Liver (tissue), 9 donors: Measurements from ENCODE around the gene CDH3. TPM values are rescaled to one million over a fixed set of nuclear protein-coding genes. Genes with fewer than 3 reads are reported as not detected.

Experiments used
- DNase-seq: peaks from one replicate; pipeline ENCODE4 v3.0.0-alpha.2; 2017; ENCODE audit warnings: low spot score
- H3K27ac ChIP-seq, 2 donors: one replicate each; pipeline ENCODE4 v1.7.0; 2013; ENCODE audit warnings: inconsistent platforms in 2 of 2, low read length in 2 of 2, control low read depth in 1 of 2, low read depth in 1 of 2, mild to moderate bottlenecking in 1 of 2
- H3K27me3 ChIP-seq, 4 donors: one replicate each; pipeline versions ENCODE4 v1.6.1 to v1.7.0; 2013; ENCODE audit warnings: low read length in 3 of 4, inconsistent platforms in 1 of 4, mild to moderate bottlenecking in 1 of 4, moderate library complexity in 1 of 4; ENCODE audit not compliant: control insufficient read depth in 4 of 4, insufficient read depth in 4 of 4
- H3K36me3 ChIP-seq, 4 donors: one replicate each; pipeline versions ENCODE4 v1.6.1 to v1.7.0; 2013; ENCODE audit warnings: low read length in 3 of 4, mild to moderate bottlenecking in 3 of 4, low read depth in 1 of 4, moderate library complexity in 1 of 4; ENCODE audit not compliant: control insufficient read depth in 4 of 4, insufficient read depth in 3 of 4
- H3K4me1 ChIP-seq, 4 donors: one replicate each; pipeline versions ENCODE4 v1.6.1 to v1.7.0; 2013; ENCODE audit warnings: low read length in 3 of 4, mild to moderate bottlenecking in 3 of 4, moderate library complexity in 1 of 4; ENCODE audit not compliant: control insufficient read depth in 4 of 4, insufficient read depth in 4 of 4
- H3K4me3 ChIP-seq, 3 donors: one replicate each; pipeline versions ENCODE4 v1.6.1 to v1.7.0; 2013; ENCODE audit warnings: low read length in 3 of 3, control low read depth in 1 of 3, low read depth in 1 of 3, mild to moderate bottlenecking in 1 of 3
- H3K9ac ChIP-seq, 2 donors: one replicate each; pipeline ENCODE4 v1.7.0; 2013; ENCODE audit warnings: low read length in 2 of 2, mild to moderate bottlenecking in 2 of 2, moderate library complexity in 2 of 2, control low read depth in 1 of 2, low read depth in 1 of 2
- H3K9me3 ChIP-seq, 4 donors: one replicate each; pipeline versions ENCODE4 v1.6.1 to v1.7.0; 2013; ENCODE audit warnings: low read length in 3 of 4; ENCODE audit not compliant: control insufficient read depth in 4 of 4
- EGR1 ChIP-seq, 2 donors: IDR thresholded peaks; 2 replicates each; pipeline ENCODE4 v1.6.1; 2016 to 2018; ENCODE audit warnings: antibody characterized with exemption in 2 of 2, low read depth in 2 of 2
- FOXA1 ChIP-seq: IDR thresholded peaks from 2 replicates; pipeline ENCODE4 v1.6.1; 2016; ENCODE audit warnings: antibody characterized with exemption
- FOXA2 ChIP-seq: IDR thresholded peaks from 2 replicates; pipeline ENCODE4 v1.6.1; 2016; ENCODE audit warnings: antibody characterized with exemption
- GABPA ChIP-seq, 2 donors: IDR thresholded peaks in 1 of 2; conservative IDR thresholded peaks in 1 of 2; 2 replicates each; pipeline ENCODE4 v1.6.1; 2016; ENCODE audit warnings: antibody characterized with exemption in 2 of 2, mild to moderate bottlenecking in 1 of 2, moderate library complexity in 1 of 2
- HNF4A ChIP-seq, 2 donors: conservative IDR thresholded peaks; 2 replicates each; pipeline ENCODE4 v1.6.1; 2016; ENCODE audit warnings: antibody characterized with exemption in 2 of 2, mild to moderate bottlenecking in 2 of 2
- HNF4G ChIP-seq: IDR thresholded peaks from 2 replicates; pipeline ENCODE4 v1.6.1; 2016; ENCODE audit warnings: antibody characterized with exemption
- JUND ChIP-seq, 2 donors: IDR thresholded peaks; 2 replicates each; pipeline ENCODE4 v1.6.1; 2016; ENCODE audit warnings: antibody characterized with exemption in 2 of 2
- NR2F2 ChIP-seq: IDR thresholded peaks from 2 replicates; pipeline ENCODE4 v1.6.1; 2016; ENCODE audit warnings: antibody characterized with exemption
- RAD21 ChIP-seq, 2 donors: IDR thresholded peaks; 2 replicates each; pipeline ENCODE4 v1.6.1; 2016; ENCODE audit warnings: antibody characterized with exemption in 2 of 2, mild to moderate bottlenecking in 2 of 2
- RXRA ChIP-seq, 2 donors: IDR thresholded peaks; 2 replicates each; pipeline ENCODE4 v1.6.1; 2017 to 2018; ENCODE audit warnings: antibody characterized with exemption in 2 of 2, mild to moderate bottlenecking in 1 of 2
- SP1 ChIP-seq: IDR thresholded peaks from 2 replicates; pipeline ENCODE4 v1.6.1; 2018; ENCODE audit warnings: antibody characterized with exemption, mild to moderate bottlenecking
- TAF1 ChIP-seq: conservative IDR thresholded peaks from 2 replicates; pipeline ENCODE4 v1.6.1; 2016; ENCODE audit warnings: antibody characterized with exemption, mild to moderate bottlenecking
- YY1 ChIP-seq: IDR thresholded peaks from 2 replicates; pipeline ENCODE4 v1.6.1; 2016; ENCODE audit warnings: antibody characterized with exemption, mild to moderate bottlenecking
- WGBS: extraction: QIAGEN DNeasy Blood & Tissue Kit; methylation state at CpG from one replicate; pipeline ENCODE4 v1.1.7; 2013; 5-methylcytosine and 5-hydroxymethylcytosine counted together
- polyA plus RNA-seq, 2 donors: library from polyadenylated mRNA; stranded (reverse) in 1 of 2; unstranded in 1 of 2; fragments of 200-250 nt in 1 of 2; fragments of >200 nt in 1 of 2; fragmentation: Nextera tagmentation in 1 of 2; extraction: Ambion mirVana in 1 of 2; gene quantifications; one replicate each; pipeline versions ENCODE4 v1.2.1 to v1.2.3, GENCODE V29; 2013 to 2015
- total RNA-seq, 2 donors: library from RNA; depleted of rRNA; stranded (reverse); fragments of >200 nt; gene quantifications; one replicate each; pipeline ENCODE4 v1.2.3, GENCODE V29; 2014
- TF ChIP-seq, protein P1 (sequence below): IDR thresholded peaks from 2 replicates; pipeline ENCODE4 v1.6.1; 2016; ENCODE audit warnings: antibody characterized with exemption, mild to moderate bottlenecking
- TF ChIP-seq, protein P2 (sequence below): IDR thresholded peaks from 2 replicates; pipeline ENCODE4 v1.6.1; 2016; ENCODE audit warnings: antibody characterized with exemption
- TF ChIP-seq, protein P3 (sequence below): fragments of 150-350 bp; IDR thresholded peaks from 2 replicates; pipeline ENCODE4 v1.5.1; 2017; ENCODE audit warnings: improper control_type of control experiment, low read depth, low read length; ENCODE audit not compliant: missing input control
- TF ChIP-seq, protein P4 (sequence below): IDR thresholded peaks from 2 replicates; pipeline ENCODE4 v1.6.1; 2016; ENCODE audit warnings: antibody characterized with exemption
- TF ChIP-seq, protein P5 (sequence below): IDR thresholded peaks from 2 replicates; pipeline ENCODE4 v1.6.1; 2016; ENCODE audit warnings: antibody characterized with exemption
- donor health status: healthy.
- donor health status: healthy.
- donor health status: healthy.
- donor health status: healthy.
- donor health status: healthy.

CDH3 gene
- total and polyA plus RNA-seq, 4 donors = 0.08 to 0.19 TPM; not detected in 2

DNA sequence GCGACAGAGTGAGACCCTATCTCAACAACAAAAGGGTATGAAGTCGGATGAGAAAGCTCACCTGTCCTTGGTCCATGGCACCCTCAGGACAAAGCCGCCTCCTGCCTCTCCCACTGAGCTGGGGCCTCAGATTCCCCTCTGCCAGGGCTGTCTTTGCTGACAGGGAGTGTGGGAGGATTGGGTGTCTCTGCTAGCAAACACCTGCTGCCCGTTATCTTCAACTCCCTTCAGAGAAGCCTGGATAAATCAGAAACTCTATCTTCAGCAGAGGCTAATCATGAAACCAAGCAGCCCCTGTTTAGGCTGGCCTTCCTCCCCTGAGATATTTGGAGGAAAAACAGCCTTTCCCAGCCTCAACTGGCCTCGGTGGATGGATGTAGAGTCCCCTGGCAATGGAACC, 55.7 kb downstream of the CDH3 start:
- Histone ChIP-seq H3K4me3 (no peak overlapping the region), H3K9ac (no peak overlapping the region), H3K27ac (no peak overlapping the region), H3K36me3 (no peaks in the 10 kb centered on the region), H3K4me1 (peaks cover 0 to 2% (median 0%) of the 10 kb centered on the region in 4 donors), H3K9me3 (no peaks in the 10 kb centered on the region), H3K27me3 (no peaks in the 10 kb centered on the region)
- no peak for DNase-seq
- 86% methylated on average over 5 of the region's 5 CpGs for WGBS
- TF ChIP-seq, protein P1, sequence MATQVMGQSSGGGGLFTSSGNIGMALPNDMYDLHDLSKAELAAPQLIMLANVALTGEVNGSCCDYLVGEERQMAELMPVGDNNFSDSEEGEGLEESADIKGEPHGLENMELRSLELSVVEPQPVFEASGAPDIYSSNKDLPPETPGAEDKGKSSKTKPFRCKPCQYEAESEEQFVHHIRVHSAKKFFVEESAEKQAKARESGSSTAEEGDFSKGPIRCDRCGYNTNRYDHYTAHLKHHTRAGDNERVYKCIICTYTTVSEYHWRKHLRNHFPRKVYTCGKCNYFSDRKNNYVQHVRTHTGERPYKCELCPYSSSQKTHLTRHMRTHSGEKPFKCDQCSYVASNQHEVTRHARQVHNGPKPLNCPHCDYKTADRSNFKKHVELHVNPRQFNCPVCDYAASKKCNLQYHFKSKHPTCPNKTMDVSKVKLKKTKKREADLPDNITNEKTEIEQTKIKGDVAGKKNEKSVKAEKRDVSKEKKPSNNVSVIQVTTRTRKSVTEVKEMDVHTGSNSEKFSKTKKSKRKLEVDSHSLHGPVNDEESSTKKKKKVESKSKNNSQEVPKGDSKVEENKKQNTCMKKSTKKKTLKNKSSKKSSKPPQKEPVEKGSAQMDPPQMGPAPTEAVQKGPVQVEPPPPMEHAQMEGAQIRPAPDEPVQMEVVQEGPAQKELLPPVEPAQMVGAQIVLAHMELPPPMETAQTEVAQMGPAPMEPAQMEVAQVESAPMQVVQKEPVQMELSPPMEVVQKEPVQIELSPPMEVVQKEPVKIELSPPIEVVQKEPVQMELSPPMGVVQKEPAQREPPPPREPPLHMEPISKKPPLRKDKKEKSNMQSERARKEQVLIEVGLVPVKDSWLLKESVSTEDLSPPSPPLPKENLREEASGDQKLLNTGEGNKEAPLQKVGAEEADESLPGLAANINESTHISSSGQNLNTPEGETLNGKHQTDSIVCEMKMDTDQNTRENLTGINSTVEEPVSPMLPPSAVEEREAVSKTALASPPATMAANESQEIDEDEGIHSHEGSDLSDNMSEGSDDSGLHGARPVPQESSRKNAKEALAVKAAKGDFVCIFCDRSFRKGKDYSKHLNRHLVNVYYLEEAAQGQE = no peak
- TF ChIP-seq RAD21 (IDR thresholded peaks at IDR 0.05) = no peak
- no peak for TF ChIP-seq FOXA2
- TF ChIP-seq, protein P2, sequence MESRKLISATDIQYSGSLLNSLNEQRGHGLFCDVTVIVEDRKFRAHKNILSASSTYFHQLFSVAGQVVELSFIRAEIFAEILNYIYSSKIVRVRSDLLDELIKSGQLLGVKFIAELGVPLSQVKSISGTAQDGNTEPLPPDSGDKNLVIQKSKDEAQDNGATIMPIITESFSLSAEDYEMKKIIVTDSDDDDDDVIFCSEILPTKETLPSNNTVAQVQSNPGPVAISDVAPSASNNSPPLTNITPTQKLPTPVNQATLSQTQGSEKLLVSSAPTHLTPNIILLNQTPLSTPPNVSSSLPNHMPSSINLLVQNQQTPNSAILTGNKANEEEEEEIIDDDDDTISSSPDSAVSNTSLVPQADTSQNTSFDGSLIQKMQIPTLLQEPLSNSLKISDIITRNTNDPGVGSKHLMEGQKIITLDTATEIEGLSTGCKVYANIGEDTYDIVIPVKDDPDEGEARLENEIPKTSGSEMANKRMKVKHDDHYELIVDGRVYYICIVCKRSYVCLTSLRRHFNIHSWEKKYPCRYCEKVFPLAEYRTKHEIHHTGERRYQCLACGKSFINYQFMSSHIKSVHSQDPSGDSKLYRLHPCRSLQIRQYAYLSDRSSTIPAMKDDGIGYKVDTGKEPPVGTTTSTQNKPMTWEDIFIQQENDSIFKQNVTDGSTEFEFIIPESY = no peak
- TF ChIP-seq, protein P3, sequence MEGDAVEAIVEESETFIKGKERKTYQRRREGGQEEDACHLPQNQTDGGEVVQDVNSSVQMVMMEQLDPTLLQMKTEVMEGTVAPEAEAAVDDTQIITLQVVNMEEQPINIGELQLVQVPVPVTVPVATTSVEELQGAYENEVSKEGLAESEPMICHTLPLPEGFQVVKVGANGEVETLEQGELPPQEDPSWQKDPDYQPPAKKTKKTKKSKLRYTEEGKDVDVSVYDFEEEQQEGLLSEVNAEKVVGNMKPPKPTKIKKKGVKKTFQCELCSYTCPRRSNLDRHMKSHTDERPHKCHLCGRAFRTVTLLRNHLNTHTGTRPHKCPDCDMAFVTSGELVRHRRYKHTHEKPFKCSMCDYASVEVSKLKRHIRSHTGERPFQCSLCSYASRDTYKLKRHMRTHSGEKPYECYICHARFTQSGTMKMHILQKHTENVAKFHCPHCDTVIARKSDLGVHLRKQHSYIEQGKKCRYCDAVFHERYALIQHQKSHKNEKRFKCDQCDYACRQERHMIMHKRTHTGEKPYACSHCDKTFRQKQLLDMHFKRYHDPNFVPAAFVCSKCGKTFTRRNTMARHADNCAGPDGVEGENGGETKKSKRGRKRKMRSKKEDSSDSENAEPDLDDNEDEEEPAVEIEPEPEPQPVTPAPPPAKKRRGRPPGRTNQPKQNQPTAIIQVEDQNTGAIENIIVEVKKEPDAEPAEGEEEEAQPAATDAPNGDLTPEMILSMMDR = no peak
- TF ChIP-seq, protein P4, sequence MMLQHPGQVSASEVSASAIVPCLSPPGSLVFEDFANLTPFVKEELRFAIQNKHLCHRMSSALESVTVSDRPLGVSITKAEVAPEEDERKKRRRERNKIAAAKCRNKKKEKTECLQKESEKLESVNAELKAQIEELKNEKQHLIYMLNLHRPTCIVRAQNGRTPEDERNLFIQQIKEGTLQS = no peak
- TF ChIP-seq, protein P5, sequence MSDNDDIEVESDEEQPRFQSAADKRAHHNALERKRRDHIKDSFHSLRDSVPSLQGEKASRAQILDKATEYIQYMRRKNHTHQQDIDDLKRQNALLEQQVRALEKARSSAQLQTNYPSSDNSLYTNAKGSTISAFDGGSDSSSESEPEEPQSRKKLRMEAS = no peak
- no peak for TF ChIP-seq TAF1
- no peak for TF ChIP-seq JUND (IDR thresholded peaks at IDR 0.05)
- TF ChIP-seq YY1 = no peak
- no peak for TF ChIP-seq RXRA (IDR thresholded peaks at IDR 0.05)
- TF ChIP-seq HNF4A (conservative IDR thresholded peaks at IDR 0.05) = no peak
- TF ChIP-seq FOXA1 = no peak
- no peak for TF ChIP-seq HNF4G
- no peak for TF ChIP-seq EGR1 (IDR thresholded peaks at IDR 0.05; ENCODE audit: low read depth in 2 of 2)
- TF ChIP-seq NR2F2 = no peak
- TF ChIP-seq GABPA (IDR thresholded peaks at IDR 0.05 in 1 of 2, conservative IDR thresholded peaks at IDR 0.05 in 1 of 2) = no peak
- TF ChIP-seq SP1 = no peak
